ENCODE measurements around the gene NLRP9. TPM values are rescaled to one million over a fixed set of nuclear protein-coding genes. Genes with fewer than 3 reads are reported as not detected.

NLRP9 gene
- total RNA-seq (2022; extraction: Qiagen RNA extraction; ENCODE audit: low read depth) = not detected in 5 replicates

DNA sequence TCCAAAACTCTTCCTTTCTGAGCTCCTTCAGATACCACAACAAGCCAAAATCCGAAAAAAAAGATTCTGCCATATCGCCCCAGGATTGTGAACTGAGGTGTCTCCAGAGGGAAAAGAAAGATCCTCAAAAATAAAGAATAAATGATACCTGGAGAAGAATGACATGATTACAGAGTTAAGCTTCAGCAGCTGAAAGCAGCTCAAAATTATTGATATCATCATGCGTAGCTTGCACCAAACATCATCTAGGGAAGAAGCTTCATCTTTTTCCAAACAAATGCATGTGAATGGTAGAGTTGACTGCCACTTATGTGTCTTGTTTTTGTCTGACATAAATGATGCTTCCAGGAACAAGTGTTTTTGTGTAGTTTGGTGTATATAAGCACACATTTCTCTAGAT is at the start of gene NLRP9:
Gene NLRP9 (minus strand): TSS at position 101 of the 400 bp plus-strand sequence. CDS start 28 bp downstream, at position 73.

DNA sequence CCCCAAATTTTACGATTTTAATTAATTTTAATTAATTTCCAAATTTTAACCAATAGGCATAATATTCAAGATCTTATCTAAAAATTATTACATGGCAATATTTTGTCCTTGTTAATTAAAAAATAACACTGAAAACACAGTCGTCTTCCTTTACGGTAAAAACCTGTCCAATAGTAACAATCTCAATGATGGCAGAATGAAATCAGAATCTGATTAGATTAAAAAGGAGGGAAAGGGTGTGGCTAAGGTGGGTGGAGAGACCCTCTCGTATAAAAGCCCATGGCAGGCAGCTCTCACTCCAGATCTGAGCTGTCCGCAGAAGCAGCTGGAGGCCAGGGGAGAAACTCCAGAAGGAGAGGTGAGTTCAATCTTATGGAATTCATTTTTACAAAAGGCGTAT is 30.6 kb upstream of the NLRP9 start, which contains the start of gene RFPL4AL1:
Gene RFPL4AL1 (plus strand): TSS at position 301 of the 400 bp plus-strand sequence. CDS start 2,687 bp downstream, outside the sequence.

DNA sequence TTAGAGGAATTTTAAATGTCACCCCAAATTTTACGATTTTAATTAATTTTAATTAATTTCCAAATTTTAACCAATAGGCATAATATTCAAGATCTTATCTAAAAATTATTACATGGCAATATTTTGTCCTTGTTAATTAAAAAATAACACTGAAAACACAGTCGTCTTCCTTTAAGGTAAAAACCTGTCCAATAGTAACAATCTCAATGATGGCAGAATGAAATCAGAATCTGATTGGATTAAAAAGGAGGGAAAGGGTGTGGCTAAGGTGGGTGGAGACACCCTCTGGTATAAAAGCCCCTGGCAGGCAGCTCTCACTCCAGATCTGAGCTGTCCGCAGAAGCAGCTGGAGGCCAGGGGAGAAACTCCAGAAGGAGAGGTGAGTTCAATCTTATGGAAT is 20.6 kb upstream of the NLRP9 start, which contains the start of gene RFPL4A:
Gene RFPL4A (plus strand): TSS at position 301 of the 400 bp plus-strand sequence. CDS start 2,704 bp downstream, outside the sequence.

DNA sequence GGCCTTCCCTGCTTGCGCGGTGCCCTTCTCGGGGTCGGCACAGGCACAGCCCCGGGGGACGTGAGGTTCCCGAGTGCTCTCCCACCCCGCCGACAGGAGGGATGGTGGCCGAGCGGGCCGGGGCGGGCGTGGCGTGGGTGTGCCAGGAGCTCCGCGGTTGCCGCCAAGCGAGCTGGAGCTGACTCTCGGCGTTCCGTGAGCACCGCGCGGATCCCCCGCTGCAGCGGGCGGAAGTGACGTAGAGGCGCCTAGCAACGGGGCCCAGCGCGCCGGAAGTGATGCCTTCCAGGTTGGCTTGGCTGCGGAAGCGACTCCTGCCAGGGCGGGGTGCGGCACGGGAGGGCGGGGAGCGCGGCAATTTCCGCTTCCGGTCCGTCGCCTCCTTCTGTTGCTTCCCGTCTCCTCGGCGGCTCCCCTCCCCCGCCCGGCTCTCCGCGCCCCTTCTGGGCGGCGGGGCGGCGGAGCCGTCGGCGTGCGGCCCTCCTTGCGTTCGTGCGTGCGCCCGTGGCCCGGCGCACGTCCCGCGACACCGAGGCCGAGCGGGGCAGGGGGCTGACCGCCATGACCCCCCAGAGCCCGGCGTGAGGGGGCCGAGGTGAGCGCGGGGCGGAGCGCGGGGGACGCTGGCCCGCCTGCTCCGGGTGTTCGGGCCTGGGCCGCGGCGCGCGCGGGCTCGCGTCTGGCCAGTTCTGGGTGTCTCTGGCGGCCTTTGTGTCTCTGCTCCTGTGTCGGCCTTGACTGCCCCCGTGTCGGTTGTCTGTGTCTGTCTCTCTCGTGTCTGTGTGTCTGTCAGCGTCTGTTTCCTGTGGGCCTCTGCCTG is 63.2 kb downstream of the NLRP9 start, which contains the start of gene EPN1:
Gene EPN1 (plus strand): TSS at position 386 of the 820 bp plus-strand sequence. CDS start 3,402 bp downstream, outside the sequence.

Other genes starting within 250 kb of the NLRP9 start
- gene SSC5D, start 250.0 kb downstream of the NLRP9 start, total RNA-seq (2022; extraction: Qiagen RNA extraction; ENCODE audit: low read depth) = 0.69 to 1.2 TPM (median 0.82 TPM) in 5 replicates
- gene SBK2, start 201.3 kb downstream of the NLRP9 start, total RNA-seq (2022; extraction: Qiagen RNA extraction; ENCODE audit: low read depth) = 0.61 to 2.5 TPM (median 2.0 TPM) in 5 replicates
- 0.44 to 1.5 TPM (median 1.5 TPM) in 5 replicates for gene SBK3, start 192.9 kb downstream of the NLRP9 start, total RNA-seq (2022; extraction: Qiagen RNA extraction; ENCODE audit: low read depth)
- gene ZNF579, start 157.6 kb downstream of the NLRP9 start, total RNA-seq (2022; extraction: Qiagen RNA extraction; ENCODE audit: low read depth) = 14.9 to 40.1 TPM (median 32.3 TPM) in 5 replicates
- gene FIZ1, start 138.9 kb downstream of the NLRP9 start, total RNA-seq (2022; extraction: Qiagen RNA extraction; ENCODE audit: low read depth) = 17.5 to 25.7 TPM (median 24.4 TPM) in 5 replicates
- 5.5 to 21.0 TPM (median 18.9 TPM) in 5 replicates for gene ZNF524, start 138.1 kb downstream of the NLRP9 start, total RNA-seq (2022; extraction: Qiagen RNA extraction; ENCODE audit: low read depth)
- gene ZNF865, start 132.8 kb downstream of the NLRP9 start, total RNA-seq (2022; extraction: Qiagen RNA extraction; ENCODE audit: low read depth) = 5.4 to 14.2 TPM (median 13.0 TPM) in 5 replicates
- gene ZNF784, start 113.8 kb downstream of the NLRP9 start, total RNA-seq (2022; extraction: Qiagen RNA extraction; ENCODE audit: low read depth) = 4.2 to 6.8 TPM (median 6.3 TPM) in 5 replicates
- 28.5 to 56.8 TPM (median 53.1 TPM) in 5 replicates for gene ZNF580, start 97.4 kb downstream of the NLRP9 start, total RNA-seq (2022; extraction: Qiagen RNA extraction; ENCODE audit: low read depth)
- gene ZNF581, start 94.8 kb downstream of the NLRP9 start, total RNA-seq (2022; extraction: Qiagen RNA extraction; ENCODE audit: low read depth) = 30.4 to 50.5 TPM (median 46.8 TPM) in 5 replicates
- 12.8 to 19.3 TPM (median 18.8 TPM) in 5 replicates for gene CCDC106, start 90.2 kb downstream of the NLRP9 start, total RNA-seq (2022; extraction: Qiagen RNA extraction; ENCODE audit: low read depth)
- 185 to 322 TPM (median 309 TPM) in 5 replicates for gene U2AF2, start 83.4 kb downstream of the NLRP9 start, total RNA-seq (2022; extraction: Qiagen RNA extraction; ENCODE audit: low read depth)
- gene EPN1, start 63.2 kb downstream of the NLRP9 start, total RNA-seq (2022; extraction: Qiagen RNA extraction; ENCODE audit: low read depth) = 96.1 to 229 TPM (median 208 TPM) in 5 replicates
- 0.28 to 1.1 TPM (median 0.51 TPM) in 4 of 5 replicates, not detected in the other for gene RFPL4A, start 20.7 kb upstream of the NLRP9 start, total RNA-seq (2022; extraction: Qiagen RNA extraction; ENCODE audit: low read depth)
- not detected in 5 replicates for gene RFPL4AL1, start 30.7 kb upstream of the NLRP9 start, total RNA-seq (2022; extraction: Qiagen RNA extraction; ENCODE audit: low read depth)
- gene NLRP11, start 93.6 kb upstream of the NLRP9 start, total RNA-seq (2022; extraction: Qiagen RNA extraction; ENCODE audit: low read depth) = 0.05 to 0.06 TPM in 2 of 5 replicates, not detected in the others
- not detected in 5 replicates for gene NLRP4, start 98.1 kb upstream of the NLRP9 start, total RNA-seq (2022; extraction: Qiagen RNA extraction; ENCODE audit: low read depth)
- gene NLRP13, start 193.9 kb upstream of the NLRP9 start, total RNA-seq (2022; extraction: Qiagen RNA extraction; ENCODE audit: low read depth) = not detected in 5 replicates
- gene NLRP8, start 209.4 kb upstream of the NLRP9 start, total RNA-seq (2022; extraction: Qiagen RNA extraction; ENCODE audit: low read depth) = not detected in 5 replicates
- not detected in 5 replicates for gene NLRP5, start 248.4 kb upstream of the NLRP9 start, total RNA-seq (2022; extraction: Qiagen RNA extraction; ENCODE audit: low read depth)